Measurements from ENCODE around the gene ANXA10.

ANXA10 gene

GRCh38 chr4:168164045-168164444 lies 71.7 kb downstream of the ANXA10 start:
- Histone ChIP-seq H3K9me3 (ENCODE audit: low read length) (no peaks in the 10 kb centered on the region), H3K27ac (ENCODE audit: low read depth, low read length) (no peak overlapping the region), H3K4me1 (ENCODE audit: insufficient read depth, low read length) (no peaks in the 10 kb centered on the region), H3K36me3 (ENCODE audit: insufficient read depth, low read length) (no peaks in the 10 kb centered on the region), H3K9ac (ENCODE audit: low read length) (no peak overlapping the region), H3K4me3 (ENCODE audit: low read depth in 1 of 2, low read length in 2 of 2) (no peak overlapping the region), H3K27me3 (ENCODE audit: control insufficient read depth in 1 of 2, insufficient read depth in 2 of 2, low read length in 2 of 2) (no peaks in the 10 kb centered on the region)

- H3K9ac ChIP-seq (ENCODE audit: low read length) = no peak overlapping the region
- H3K27ac ChIP-seq (ENCODE audit: low read depth, low read length) = no peak overlapping the region
- H3K4me3 ChIP-seq (ENCODE audit: low read depth in 1 of 2, low read length in 2 of 2) = no peak overlapping the region
- no peaks in the 10 kb centered on the region for H3K36me3 ChIP-seq (ENCODE audit: insufficient read depth, low read length)
- no peaks in the 10 kb centered on the region for H3K4me1 ChIP-seq (ENCODE audit: insufficient read depth, low read length)
- H3K27me3 ChIP-seq (ENCODE audit: control insufficient read depth in 1 of 2, insufficient read depth in 2 of 2, low read length in 2 of 2) = no peaks in the 10 kb centered on the region
- no peaks in the 10 kb centered on the region for H3K9me3 ChIP-seq (ENCODE audit: low read length)
Observed at GRCh38 chr4:168164915-168165548, 72.7 kb downstream of the ANXA10 start.

GRCh38 chr4:168167714-168168284 lies 75.5 kb downstream of the ANXA10 start:
- Histone ChIP-seq H3K9me3 (ENCODE audit: low read length) (no peaks in the 10 kb centered on the region), H3K4me3 (ENCODE audit: low read depth in 1 of 2, low read length in 2 of 2) (no peak overlapping the region), H3K9ac (ENCODE audit: low read length) (no peak overlapping the region), H3K36me3 (ENCODE audit: insufficient read depth, low read length) (no peaks in the 10 kb centered on the region), H3K4me1 (ENCODE audit: insufficient read depth, low read length) (no peaks in the 10 kb centered on the region), H3K27me3 (ENCODE audit: control insufficient read depth in 1 of 2, insufficient read depth in 2 of 2, low read length in 2 of 2) (no peaks in the 10 kb centered on the region), H3K27ac (ENCODE audit: low read depth, low read length) (no peak overlapping the region)

- Histone ChIP-seq H3K27ac (ENCODE audit: low read depth, low read length) (no peak overlapping the region), H3K9me3 (ENCODE audit: low read length) (no peaks in the 10 kb centered on the region), H3K27me3 (ENCODE audit: control insufficient read depth in 1 of 2, insufficient read depth in 2 of 2, low read length in 2 of 2) (no peaks in the 10 kb centered on the region), H3K9ac (ENCODE audit: low read length) (no peak overlapping the region), H3K4me3 (ENCODE audit: low read depth in 1 of 2, low read length in 2 of 2) (no peak overlapping the region), H3K4me1 (ENCODE audit: insufficient read depth, low read length) (no peaks in the 10 kb centered on the region), H3K36me3 (ENCODE audit: insufficient read depth, low read length) (no peaks in the 10 kb centered on the region)
Observed at GRCh38 chr4:168174308-168174707, 82.0 kb downstream of the ANXA10 start.

GRCh38 chr4:168177546-168178149 lies 85.3 kb downstream of the ANXA10 start:
- H3K4me3 ChIP-seq (ENCODE audit: low read depth in 1 of 2, low read length in 2 of 2) = no peak overlapping the region
- H3K4me1 ChIP-seq (ENCODE audit: insufficient read depth, low read length) = no peaks in the 10 kb centered on the region
- no peaks in the 10 kb centered on the region for H3K9me3 ChIP-seq (ENCODE audit: low read length)
- no peaks in the 10 kb centered on the region for H3K36me3 ChIP-seq (ENCODE audit: insufficient read depth, low read length)
- no peak overlapping the region for H3K9ac ChIP-seq (ENCODE audit: low read length)
- no peak overlapping the region for H3K27ac ChIP-seq (ENCODE audit: low read depth, low read length)
- no peaks in the 10 kb centered on the region for H3K27me3 ChIP-seq (ENCODE audit: control insufficient read depth in 1 of 2, insufficient read depth in 2 of 2, low read length in 2 of 2)

GRCh38 chr4:168183717-168184571 lies 91.6 kb downstream of the ANXA10 start:
- Histone ChIP-seq H3K27ac (ENCODE audit: low read depth, low read length) (no peak overlapping the region), H3K36me3 (ENCODE audit: insufficient read depth, low read length) (no peaks in the 10 kb centered on the region), H3K27me3 (ENCODE audit: control insufficient read depth in 1 of 2, insufficient read depth in 2 of 2, low read length in 2 of 2) (no peaks in the 10 kb centered on the region), H3K9me3 (ENCODE audit: low read length) (no peaks in the 10 kb centered on the region), H3K4me3 (ENCODE audit: low read depth in 1 of 2, low read length in 2 of 2) (no peak overlapping the region), H3K9ac (ENCODE audit: low read length) (no peak overlapping the region), H3K4me1 (ENCODE audit: insufficient read depth, low read length) (no peaks in the 10 kb centered on the region)

GRCh38 chr4:168188754-168189153 lies 96.4 kb downstream of the ANXA10 start:
- Histone ChIP-seq H3K36me3 (ENCODE audit: insufficient read depth, low read length) (no peaks in the 10 kb centered on the region), H3K27me3 (ENCODE audit: control insufficient read depth in 1 of 2, insufficient read depth in 2 of 2, low read length in 2 of 2) (no peaks in the 10 kb centered on the region), H3K4me3 (ENCODE audit: low read depth in 1 of 2, low read length in 2 of 2) (no peak overlapping the region), H3K9me3 (ENCODE audit: low read length) (no peaks in the 10 kb centered on the region), H3K27ac (ENCODE audit: low read depth, low read length) (no peak overlapping the region), H3K9ac (ENCODE audit: low read length) (no peak overlapping the region), H3K4me1 (ENCODE audit: insufficient read depth, low read length) (no peaks in the 10 kb centered on the region)

- no peak overlapping the region for H3K9ac ChIP-seq (ENCODE audit: low read length)
- no peaks in the 10 kb centered on the region for H3K9me3 ChIP-seq (ENCODE audit: low read length)
- H3K27me3 ChIP-seq (ENCODE audit: control insufficient read depth in 1 of 2, insufficient read depth in 2 of 2, low read length in 2 of 2) = no peaks in the 10 kb centered on the region
- H3K4me1 ChIP-seq (ENCODE audit: insufficient read depth, low read length) = no peaks in the 10 kb centered on the region
- H3K36me3 ChIP-seq (ENCODE audit: insufficient read depth, low read length) = no peaks in the 10 kb centered on the region
- H3K27ac ChIP-seq (ENCODE audit: low read depth, low read length) = no peak overlapping the region
- no peak overlapping the region for H3K4me3 ChIP-seq (ENCODE audit: low read depth in 1 of 2, low read length in 2 of 2)
Observed at GRCh38 chr4:168197926-168198325, 105.6 kb downstream of the ANXA10 start.

- Histone ChIP-seq H3K4me1 (ENCODE audit: insufficient read depth, low read length) (no peaks in the 10 kb centered on the region), H3K4me3 (ENCODE audit: low read depth in 1 of 2, low read length in 2 of 2) (no peak overlapping the region), H3K9ac (ENCODE audit: low read length) (no peak overlapping the region), H3K27ac (ENCODE audit: low read depth, low read length) (no peak overlapping the region), H3K27me3 (ENCODE audit: control insufficient read depth in 1 of 2, insufficient read depth in 2 of 2, low read length in 2 of 2) (no peaks in the 10 kb centered on the region), H3K36me3 (ENCODE audit: insufficient read depth, low read length) (no peaks in the 10 kb centered on the region), H3K9me3 (ENCODE audit: low read length) (no peaks in the 10 kb centered on the region)
Observed at GRCh38 chr4:168199260-168199957, 107.1 kb downstream of the ANXA10 start.

GRCh38 chr4:168200685-168201084 lies 108.3 kb downstream of the ANXA10 start:
- Histone ChIP-seq H3K9ac (ENCODE audit: low read length) (no peak overlapping the region), H3K27me3 (ENCODE audit: control insufficient read depth in 1 of 2, insufficient read depth in 2 of 2, low read length in 2 of 2) (no peaks in the 10 kb centered on the region), H3K36me3 (ENCODE audit: insufficient read depth, low read length) (no peaks in the 10 kb centered on the region), H3K4me3 (ENCODE audit: low read depth in 1 of 2, low read length in 2 of 2) (no peak overlapping the region), H3K9me3 (ENCODE audit: low read length) (no peaks in the 10 kb centered on the region), H3K4me1 (ENCODE audit: insufficient read depth, low read length) (no peaks in the 10 kb centered on the region), H3K27ac (ENCODE audit: low read depth, low read length) (no peak overlapping the region)
